IMR-90 (cell line): ENCODE measurements around the gene OR2T35. TPM values are rescaled to one million over a fixed set of nuclear protein-coding genes. Genes with fewer than 3 reads are reported as not detected.

ENCODE experiments used
- ATAC-seq: fragments of 200-7000 bp; cut with Tn5 transposase; 2 replicates; pipeline ENCODE4 v1.9.1; 2020; ENCODE audit warnings: low read depth, mild to moderate bottlenecking, moderate library complexity
- BruUV-seq: library from RNA; stranded (reverse); fragments of 400-500 nt; replicated peaks from 2 replicates; lab custom pipeline; 2021; lab: Mats Ljungman, UMichigan
- CTCF ChIA-PET: fragments of 300-600 bp; formaldehyde crosslinking; extraction: SDS; loops from one replicate; lab custom pipeline; 2021; ENCODE audit warnings: antibody characterized with exemption; lab: Yijun Ruan, JAX
- POLR2A ChIA-PET: fragments of 300-600 bp; sonication (Branson Sonifier 250); formaldehyde crosslinking; loops from one replicate; lab custom pipeline; 2022; ENCODE audit warnings: antibody characterized with exemption; ENCODE audit not compliant: unreplicated experiment; lab: Charles Lee
- DNase-seq: peaks from one replicate; pipeline ENCODE4 v3.0.0; 2013
- H2AFZ ChIP-seq: replicated peaks from 2 replicates; pipeline ENCODE3; 2013; ENCODE audit warnings: low read length, mild to moderate bottlenecking; ENCODE audit not compliant: poor library complexity
- H2AK5ac ChIP-seq: 2 replicates; pipeline ENCODE4 v1.6.1; 2013; ENCODE audit warnings: low read depth, low read length, inconsistent platforms
- H2AK9ac ChIP-seq: replicated peaks from 2 replicates; pipeline ENCODE3; 2013; ENCODE audit warnings: mild to moderate bottlenecking, low read depth, low read length, moderate library complexity; ENCODE audit not compliant: poor library complexity
- H2BK120ac ChIP-seq: 2 replicates; pipeline ENCODE4 v1.6.1; 2013; ENCODE audit warnings: low read depth, low read length, inconsistent platforms
- H2BK15ac ChIP-seq: 3 replicates; pipeline ENCODE4 v1.6.1; 2013; ENCODE audit warnings: low read depth, low read length, inconsistent platforms
- H2BK20ac ChIP-seq: 2 replicates; pipeline ENCODE4 v1.6.1; 2013; ENCODE audit warnings: low read depth, mild to moderate bottlenecking, inconsistent platforms, low read length, moderate library complexity
- H2BK5ac ChIP-seq: 2 replicates; pipeline ENCODE4 v1.6.1; 2013; ENCODE audit warnings: mild to moderate bottlenecking, low read depth, low read length, inconsistent platforms; ENCODE audit not compliant: poor library complexity, severe bottlenecking
- H3K14ac ChIP-seq: replicated peaks from 2 replicates; pipeline ENCODE4 v1.6.1; 2013; ENCODE audit warnings: low read depth, low read length, inconsistent platforms
- H3K18ac ChIP-seq: 2 replicates; pipeline ENCODE4 v1.6.1; 2013; ENCODE audit warnings: low read depth, low read length, control low read depth
- H3K23ac ChIP-seq: 2 replicates; pipeline ENCODE4 v1.6.1; 2013; ENCODE audit warnings: low read depth, low read length, inconsistent platforms
- H3K27ac ChIP-seq: 2 replicates; pipeline ENCODE4 v1.5.1; 2013; ENCODE audit warnings: mild to moderate bottlenecking, control low read depth, low read length; ENCODE audit not compliant: insufficient read depth
- H3K27me3 ChIP-seq: 2 replicates; pipeline ENCODE4 v1.6.1; 2013; ENCODE audit warnings: low read length; ENCODE audit not compliant: control insufficient read depth, insufficient read depth
- H3K36me3 ChIP-seq: 2 replicates; pipeline ENCODE4 v1.6.1; 2013; ENCODE audit warnings: low read length, mixed read lengths; ENCODE audit not compliant: control insufficient read depth, insufficient read depth
- H3K4ac ChIP-seq: 2 replicates; pipeline ENCODE4 v1.6.1; 2013; ENCODE audit warnings: low read depth, low read length, inconsistent platforms
- H3K4me1 ChIP-seq: 2 replicates; pipeline ENCODE4 v1.6.1; 2013; ENCODE audit warnings: low read length, mixed read lengths; ENCODE audit not compliant: control insufficient read depth, insufficient read depth
- H3K4me2 ChIP-seq: 2 replicates; pipeline ENCODE4 v1.6.1; 2013; ENCODE audit warnings: low read depth, mild to moderate bottlenecking, control low read depth, low read length, moderate library complexity
- H3K4me3 ChIP-seq: 2 replicates; pipeline ENCODE4 v1.5.1; 2013; ENCODE audit warnings: low read depth, mild to moderate bottlenecking, control low read depth, low read length, moderate library complexity; ENCODE audit not compliant: insufficient read depth
- H3K56ac ChIP-seq: 2 replicates; pipeline ENCODE4 v1.6.1; 2013; ENCODE audit warnings: low read length, inconsistent platforms; ENCODE audit not compliant: insufficient read depth; ENCODE audit errors: extremely low read depth
- H3K79me1 ChIP-seq, 2 experiments: 2 replicates each; pipeline ENCODE4 v1.6.1; 2013; ENCODE audit warnings: low read length in 2 of 2, inconsistent platforms in 1 of 2, low read depth in 1 of 2
- H3K9ac ChIP-seq: 2 replicates; pipeline ENCODE4 v1.6.1; 2013; ENCODE audit warnings: low read depth, low read length, control low read depth
- H3K9me1 ChIP-seq: 2 replicates; pipeline ENCODE4 v1.6.1; 2013; ENCODE audit warnings: low read length, inconsistent platforms; ENCODE audit not compliant: insufficient read depth
- H3K9me3 ChIP-seq: 2 replicates; pipeline ENCODE4 v1.6.1; 2013; ENCODE audit warnings: low read length; ENCODE audit not compliant: control insufficient read depth, insufficient read depth
- H4K20me1 ChIP-seq: 2 replicates; pipeline ENCODE4 v1.6.1; 2013; ENCODE audit warnings: low read length, inconsistent platforms; ENCODE audit not compliant: insufficient read depth
- H4K5ac ChIP-seq: 2 replicates; pipeline ENCODE4 v1.6.1; 2013; ENCODE audit warnings: mild to moderate bottlenecking, low read depth, low read length, control low read depth
- H4K8ac ChIP-seq, 2 experiments: 2 replicates each; pipeline ENCODE4 v1.6.1; 2013; ENCODE audit warnings: low read depth in 2 of 2, low read length in 2 of 2, control low read depth in 1 of 2, inconsistent platforms in 1 of 2
- H4K91ac ChIP-seq: 2 replicates; pipeline ENCODE4 v1.6.1; 2013; ENCODE audit warnings: low read depth, low read length, inconsistent platforms; ENCODE audit not compliant: insufficient read depth
- BHLHE40 ChIP-seq: fragments of 150-350 bp; IDR thresholded peaks from 2 replicates; pipeline ENCODE4 v1.6.1; 2016; ENCODE audit warnings: mild to moderate bottlenecking, low read depth, low read length
- CEBPB ChIP-seq: IDR thresholded peaks from 2 replicates; pipeline ENCODE4 v1.6.1; 2012; ENCODE audit warnings: low read depth, low read length, improper control_type of control experiment
- CHD1 ChIP-seq: IDR thresholded peaks from 2 replicates; pipeline ENCODE4 v1.6.1; 2012; ENCODE audit warnings: low read depth, low read length, improper control_type of control experiment
- ELK1 ChIP-seq: fragments of 150-350 bp; IDR thresholded peaks from 2 replicates; pipeline ENCODE4 v1.6.1; 2016; ENCODE audit warnings: low read depth, mild to moderate bottlenecking, low read length, moderate library complexity, borderline replicate concordance
- FOS ChIP-seq: fragments of 150-350 bp; IDR thresholded peaks from 2 replicates; pipeline ENCODE4 v1.6.1; 2016; ENCODE audit warnings: low read depth, low read length
- MAFK ChIP-seq: IDR thresholded peaks from 2 replicates; pipeline ENCODE4 v1.6.1; 2012; ENCODE audit warnings: low read depth, low read length, improper control_type of control experiment
- MAZ ChIP-seq: IDR thresholded peaks from 2 replicates; pipeline ENCODE4 v1.6.1; 2012; ENCODE audit warnings: low read depth, mild to moderate bottlenecking, low read length, improper control_type of control experiment, moderate library complexity, borderline replicate concordance
- MXI1 ChIP-seq: IDR thresholded peaks from 2 replicates; pipeline ENCODE4 v1.6.1; 2012; ENCODE audit warnings: low read depth, mild to moderate bottlenecking, low read length, moderate library complexity, borderline replicate concordance
- NFE2L2 ChIP-seq: fragments of 150-350 bp; IDR thresholded peaks from 2 replicates; pipeline ENCODE4 v1.6.1; 2016; ENCODE audit warnings: low read depth, mild to moderate bottlenecking, low read length
- POLR2A ChIP-seq: IDR thresholded peaks from 2 replicates; pipeline ENCODE4 v1.6.1; 2012; ENCODE audit warnings: mild to moderate bottlenecking, low read depth, low read length
- RAD21 ChIP-seq: IDR thresholded peaks from 2 replicates; pipeline ENCODE4 v1.6.1; 2012; ENCODE audit warnings: low read length, improper control_type of control experiment
- RCOR1 ChIP-seq: IDR thresholded peaks from 2 replicates; pipeline ENCODE4 v1.6.1; 2012; ENCODE audit warnings: mild to moderate bottlenecking, low read length, improper control_type of control experiment; ENCODE audit not compliant: insufficient replicate concordance
- RFX5 ChIP-seq: IDR thresholded peaks from 2 replicates; pipeline ENCODE4 v1.8.0; 2012; ENCODE audit warnings: low read depth, mild to moderate bottlenecking, low read length, moderate library complexity
- SMC3 ChIP-seq: fragments of 150-350 bp; IDR thresholded peaks from 2 replicates; pipeline ENCODE4 v1.6.1; 2016; ENCODE audit warnings: low read depth, mild to moderate bottlenecking, antibody characterized with exemption, low read length, moderate library complexity
- USF2 ChIP-seq: fragments of 150-350 bp; IDR thresholded peaks from 2 replicates; pipeline ENCODE4 v1.6.1; 2017; ENCODE audit warnings: mild to moderate bottlenecking, antibody characterized with exemption, low read length, low read depth
- WGBS, 2 experiments: methylation state at CpG; one replicate each; pipeline versions ENCODE4 v1.1.5 to v1.1.7; 2013; ENCODE audit warnings: missing lambda C conversion rate in 2 of 2; ENCODE audit not compliant: insufficient read length in 1 of 2; ENCODE audit errors: extremely low coverage in 2 of 2; 5-methylcytosine and 5-hydroxymethylcytosine counted together
- dilution Hi-C: fragments of 300-500 bp; cut with HindIII; formaldehyde crosslinking; loops from one replicate; pipeline ENCODE4 v1.14.3; 2018; ENCODE audit warnings: low sequenced_read_pairs; ENCODE audit not compliant: unreplicated experiment
- in situ Hi-C: fragments of 300-500 bp; cut with MboI; formaldehyde crosslinking; loops from 3 replicates; pipeline ENCODE4 v1.14.3; 2019; ENCODE audit warnings: low sequenced_read_pairs, inconsistent platforms, mixed read lengths
- intact Hi-C: fragments of 100-400 bp; cut with micrococcal nuclease; formaldehyde crosslinking; loops from 2 replicates; pipeline ENCODE4 v1.10.0; 2022
- polyA plus RNA-seq, 3 experiments: library from polyadenylated mRNA; depleted of rRNA; stranded (reverse); fragments of >200 nt; gene quantifications; 2 replicates each; pipeline ENCODE4 v1.2.3, GENCODE V29; 2012; ENCODE audit warnings: low replicate concordance in 1 of 3
- total RNA-seq: library from RNA; depleted of rRNA; stranded (reverse); fragments of >200 nt; gene quantifications from 2 replicates; pipeline ENCODE4 v1.2.3, GENCODE V29; 2012
- TF ChIP-seq, protein P1 (sequence below): conservative IDR thresholded peaks from 2 replicates; pipeline ENCODE4 v1.5.1; 2012; ENCODE audit warnings: mild to moderate bottlenecking, low read depth, low read length, improper control_type of control experiment

OR2T35 gene
- total and polyA plus RNA-seq, 2 of the 4 experiments (the other 2 are of a cell fraction) = not detected

DNA sequence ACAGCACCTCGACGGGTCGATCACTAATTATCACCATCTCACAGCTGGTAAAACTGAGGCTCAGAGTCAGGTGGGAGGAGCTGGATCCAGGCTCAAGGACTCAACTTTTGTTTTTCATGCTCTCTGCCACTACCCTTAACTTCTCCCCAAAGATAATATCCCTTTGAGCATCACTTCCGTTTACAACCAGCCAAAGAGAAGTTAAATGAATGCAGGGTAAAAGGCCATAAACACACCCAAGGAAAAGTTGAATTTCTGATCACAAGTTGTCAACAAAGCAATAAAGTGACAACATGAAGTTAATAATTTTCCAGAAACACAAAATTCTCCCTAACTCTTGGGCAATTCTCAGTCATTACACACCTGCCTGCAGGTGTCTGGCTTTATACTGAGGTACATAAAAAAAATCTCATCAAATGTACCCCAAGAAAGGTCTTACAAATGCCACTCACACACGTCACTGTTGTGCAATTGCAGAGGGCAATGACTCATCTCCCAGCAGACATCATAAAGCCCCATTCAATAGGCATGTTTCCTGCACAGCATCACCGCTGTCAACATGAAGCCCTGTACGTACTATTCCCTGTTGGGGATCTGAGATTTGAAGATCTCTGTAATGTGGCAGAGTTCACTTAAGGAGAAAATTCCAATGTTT lies 13.6 kb downstream of the OR2T35 start:
- Histone ChIP-seq H3K4ac (no peak overlapping the region), H3K9me3 (0 out of 2 replicates have a peak, but pooled peaks cover 2% of the 10 kb centered on the region), H3K27ac (no peak overlapping the region), H3K4me3 (no peak overlapping the region), H2BK15ac (no peak overlapping the region), H3K27me3 (no peaks in the 10 kb centered on the region), H4K8ac (no peak overlapping the region), H2AFZ (no peak overlapping the region), H3K9ac (no peak overlapping the region), H4K91ac (no peak overlapping the region), H3K18ac (no peak overlapping the region), H3K9me1 (no peaks in the 10 kb centered on the region), H3K14ac (no peak overlapping the region), H3K4me2 (no peak overlapping the region), H2BK120ac (no peak overlapping the region), H2AK5ac (no peak overlapping the region), H4K20me1 (no peaks in the 10 kb centered on the region), H2BK5ac (no peak overlapping the region), H3K36me3 (no peaks in the 10 kb centered on the region), H3K23ac (no peak overlapping the region), H4K5ac (no peak overlapping the region), H3K4me1 (no peaks in the 10 kb centered on the region), H2BK20ac (no peak overlapping the region), H2AK9ac (no peak overlapping the region), H3K79me1 (no peaks in the 10 kb centered on the region), H3K56ac (no peak overlapping the region)
- POLR2A ChIA-PET = no interaction called here
- DNase-seq (no peak), ATAC-seq (no peak)
- CTCF ChIA-PET = no interaction called here
- intact Hi-C loops (no loop called here), in situ Hi-C loops (no loop called here), dilution Hi-C loops (no loop called here)
- no TSS peak for BruUV-seq
- TF ChIP-seq POLR2A (no peak), FOS (no peak), MAZ (no peak), RAD21 (no peak), CEBPB (no peak), NFE2L2 (no peak), MXI1 (no peak), CHD1 (no peak), RFX5 (no peak), BHLHE40 (no peak), USF2 (no peak), MAFK (no peak), ELK1 (no peak), RCOR1 (no peak), SMC3 (no peak)
- TF ChIP-seq, protein P1, sequence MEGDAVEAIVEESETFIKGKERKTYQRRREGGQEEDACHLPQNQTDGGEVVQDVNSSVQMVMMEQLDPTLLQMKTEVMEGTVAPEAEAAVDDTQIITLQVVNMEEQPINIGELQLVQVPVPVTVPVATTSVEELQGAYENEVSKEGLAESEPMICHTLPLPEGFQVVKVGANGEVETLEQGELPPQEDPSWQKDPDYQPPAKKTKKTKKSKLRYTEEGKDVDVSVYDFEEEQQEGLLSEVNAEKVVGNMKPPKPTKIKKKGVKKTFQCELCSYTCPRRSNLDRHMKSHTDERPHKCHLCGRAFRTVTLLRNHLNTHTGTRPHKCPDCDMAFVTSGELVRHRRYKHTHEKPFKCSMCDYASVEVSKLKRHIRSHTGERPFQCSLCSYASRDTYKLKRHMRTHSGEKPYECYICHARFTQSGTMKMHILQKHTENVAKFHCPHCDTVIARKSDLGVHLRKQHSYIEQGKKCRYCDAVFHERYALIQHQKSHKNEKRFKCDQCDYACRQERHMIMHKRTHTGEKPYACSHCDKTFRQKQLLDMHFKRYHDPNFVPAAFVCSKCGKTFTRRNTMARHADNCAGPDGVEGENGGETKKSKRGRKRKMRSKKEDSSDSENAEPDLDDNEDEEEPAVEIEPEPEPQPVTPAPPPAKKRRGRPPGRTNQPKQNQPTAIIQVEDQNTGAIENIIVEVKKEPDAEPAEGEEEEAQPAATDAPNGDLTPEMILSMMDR = no peak
- WGBS, 2 experiments = no CpG with 5 or more reads among the region's 7 CpGs
